Jurkat, Clone E6-1 (cell line): Measurements from ENCODE around the gene BAZ2B.
"Not testable (repeated sequence)": the region's sequence is repeated elsewhere in the genome, so short reads cannot be mapped to it uniquely, and the experiment has no call there.

Experiments used
- DNase-seq: peaks from one replicate; pipeline ENCODE4 v3.0.0-alpha.2; 2011; ENCODE audit warnings: low read depth, low spot score
- H3K4me3 ChIP-seq: 2 replicates; pipeline ENCODE4 v1.5.1; 2011; ENCODE audit warnings: mild to moderate bottlenecking, low read length, control low read depth, moderate library complexity

BAZ2B gene

GRCh38 chr2:159546716-159547430 is 69.5 kb downstream of the BAZ2B start:
- no peak for DNase-seq
- no peak overlapping the region for H3K4me3 ChIP-seq

GRCh38 chr2:159546039-159546438 is 70.3 kb downstream of the BAZ2B start:
- H3K4me3 ChIP-seq: no peak overlapping the region
- no peak for DNase-seq

- H3K4me3 ChIP-seq: no peak overlapping the region
- no peak for DNase-seq
Observed at GRCh38 chr2:159545085-159545484, 71.3 kb downstream of the BAZ2B start.

GRCh38 chr2:159542101-159542500 is 74.2 kb downstream of the BAZ2B start:
- no peak for DNase-seq
- H3K4me3 ChIP-seq: no peak overlapping the region

- H3K4me3 ChIP-seq: no peak overlapping the region
- DNase-seq: no peak
Observed at GRCh38 chr2:159539701-159540100, 76.6 kb downstream of the BAZ2B start.

- no peak overlapping the region for H3K4me3 ChIP-seq
- DNase-seq: no peak
Observed at GRCh38 chr2:159538801-159539200, 77.5 kb downstream of the BAZ2B start.

GRCh38 chr2:159535261-159535660 is 81.1 kb downstream of the BAZ2B start:
- not testable (repeated sequence) for H3K4me3 ChIP-seq, DNase-seq

GRCh38 chr2:159531475-159531874 is 84.9 kb downstream of the BAZ2B start:
- H3K4me3 ChIP-seq: no peak overlapping the region
- DNase-seq: no peak

- H3K4me3 ChIP-seq: no peak overlapping the region
- DNase-seq: no peak
Observed at GRCh38 chr2:159526433-159526832, 89.9 kb downstream of the BAZ2B start.

- H3K4me3 ChIP-seq: no peak overlapping the region
- no peak for DNase-seq
Observed at GRCh38 chr2:159525012-159525411, 91.3 kb downstream of the BAZ2B start.

- DNase-seq: no peak
Observed at GRCh38 chr2:159521272-159521671, 95.1 kb downstream of the BAZ2B start.

GRCh38 chr2:159518321-159519005 is 97.9 kb downstream of the BAZ2B start:
- no peak overlapping the region for H3K4me3 ChIP-seq
- no peak for DNase-seq

More at GRCh38 chr2:159521272-159521671, 95.1 kb downstream of the BAZ2B start:
- no peak overlapping the region for H3K4me3 ChIP-seq

GRCh38 chr2:159516241-159516758 is 100.0 kb downstream of the BAZ2B start:
- H3K4me3 ChIP-seq: no peak overlapping the region
- no peak for DNase-seq

GRCh38 chr2:159515441-159515840 is 100.9 kb downstream of the BAZ2B start:
- no peak overlapping the region for H3K4me3 ChIP-seq
- no peak for DNase-seq

- H3K4me3 ChIP-seq: no peak overlapping the region
- DNase-seq: no peak
Observed at GRCh38 chr2:159513745-159514144, 102.6 kb downstream of the BAZ2B start.

- no peak for DNase-seq
- no peak overlapping the region for H3K4me3 ChIP-seq
Observed at GRCh38 chr2:159508140-159508539, 108.2 kb downstream of the BAZ2B start.

- no peak for DNase-seq
- H3K4me3 ChIP-seq: no peak overlapping the region
Observed at GRCh38 chr2:159506764-159507440, 109.4 kb downstream of the BAZ2B start.

GRCh38 chr2:159506202-159506601 is 110.1 kb downstream of the BAZ2B start:
- no peak for DNase-seq
- no peak overlapping the region for H3K4me3 ChIP-seq

- H3K4me3 ChIP-seq: no peak overlapping the region
- no peak for DNase-seq
Observed at GRCh38 chr2:159505196-159505595, 111.2 kb downstream of the BAZ2B start.

GRCh38 chr2:159501743-159502142 is 114.6 kb downstream of the BAZ2B start:
- no peak overlapping the region for H3K4me3 ChIP-seq
- no peak for DNase-seq
